Left forelimb (tissue), 1 donor: ENCODE measurements around the gene CAPN9.
"Not testable (repeated sequence)": the region's sequence is repeated elsewhere in the genome, so short reads cannot be mapped to it uniquely, and the experiment has no call there.

Source experiments
- DNase-seq: peaks from one replicate; pipeline ENCODE4 v3.0.0-alpha.2; 2018; ENCODE audit warnings: low spot score

Gene CAPN9

DNA sequence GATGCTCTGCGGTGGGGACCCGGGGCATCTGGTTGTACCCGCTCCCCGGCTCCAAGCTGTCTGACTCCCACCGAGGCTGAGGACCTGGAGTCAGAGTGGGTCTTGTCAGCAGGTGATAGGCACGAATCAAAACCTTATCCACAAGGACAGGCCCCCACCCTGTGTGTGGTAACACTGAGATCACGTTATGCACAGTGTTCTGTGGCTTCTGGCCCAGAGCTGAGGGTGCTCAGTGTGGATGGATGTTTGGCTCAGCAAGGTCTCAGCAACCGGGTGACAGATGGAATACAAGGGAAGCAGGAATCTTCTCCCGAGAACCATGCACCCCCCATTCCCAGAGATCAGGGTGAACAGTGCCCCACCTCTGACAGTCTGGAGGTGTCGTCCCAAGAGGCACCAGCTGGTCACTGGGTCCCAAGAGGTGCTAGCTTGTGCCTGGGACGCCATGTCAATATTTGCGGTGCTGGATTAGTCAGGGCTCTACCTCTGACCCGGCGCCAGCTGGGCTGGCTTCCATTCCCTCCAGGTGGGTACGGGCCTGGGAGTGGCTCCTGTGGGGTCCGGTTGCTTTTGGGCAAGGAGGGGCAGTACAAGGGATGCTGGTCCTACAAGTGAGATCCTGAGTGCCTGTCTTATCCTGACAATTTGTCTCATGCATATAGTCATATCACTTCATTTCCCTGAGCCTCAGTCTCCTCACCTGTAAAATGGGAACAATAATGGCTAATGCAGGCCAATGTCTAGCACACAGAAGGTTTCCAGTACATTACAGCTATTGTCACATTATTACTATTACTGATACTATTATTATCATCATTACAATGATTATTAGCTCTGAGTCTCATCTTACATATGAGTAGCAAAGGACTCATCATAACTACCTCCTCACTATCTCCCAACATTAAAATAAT lies 957 bp downstream of the CAPN9 start:
- DNase-seq: no peak

DNA sequence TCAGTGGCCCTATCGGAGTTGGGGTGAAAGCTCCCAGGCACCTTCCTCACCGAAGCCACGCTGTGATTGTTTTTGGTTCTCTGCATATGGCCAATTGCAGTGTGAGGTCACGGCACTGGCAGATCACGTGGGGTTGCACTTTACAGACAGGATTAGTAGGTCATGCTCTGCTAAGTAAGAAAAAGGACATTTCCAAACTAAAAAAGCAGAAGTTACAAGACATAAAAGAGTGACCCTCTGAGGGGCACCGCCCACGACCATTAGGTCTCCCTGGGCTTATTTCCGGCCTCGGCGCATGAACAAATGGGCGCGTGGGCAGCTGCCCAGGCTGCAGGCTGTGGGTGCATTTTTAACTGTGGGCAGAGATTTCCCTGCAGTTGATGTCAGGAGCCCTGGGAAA lies 2.0 kb downstream of the CAPN9 start:
- DNase-seq: no peak

DNA sequence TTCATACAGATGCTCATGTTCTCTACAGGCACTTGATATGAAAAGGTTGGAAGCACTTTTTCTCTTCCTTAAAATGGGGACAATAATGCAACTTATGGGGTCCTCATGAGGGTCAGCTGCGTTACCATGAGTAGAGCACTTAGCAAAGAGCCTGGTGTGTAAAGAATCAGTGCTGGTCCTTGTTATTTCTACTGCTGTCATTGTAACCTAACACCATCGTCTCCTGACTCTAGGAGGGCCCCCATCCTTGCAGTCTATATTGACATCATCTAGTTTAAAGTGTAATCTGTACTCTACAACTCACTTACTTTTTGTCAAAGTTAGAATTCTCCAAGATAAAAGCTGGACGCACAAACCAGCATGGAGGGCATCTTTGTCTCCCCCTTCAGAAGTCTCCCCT lies 2.4 kb downstream of the CAPN9 start:
- no peak for DNase-seq

DNA sequence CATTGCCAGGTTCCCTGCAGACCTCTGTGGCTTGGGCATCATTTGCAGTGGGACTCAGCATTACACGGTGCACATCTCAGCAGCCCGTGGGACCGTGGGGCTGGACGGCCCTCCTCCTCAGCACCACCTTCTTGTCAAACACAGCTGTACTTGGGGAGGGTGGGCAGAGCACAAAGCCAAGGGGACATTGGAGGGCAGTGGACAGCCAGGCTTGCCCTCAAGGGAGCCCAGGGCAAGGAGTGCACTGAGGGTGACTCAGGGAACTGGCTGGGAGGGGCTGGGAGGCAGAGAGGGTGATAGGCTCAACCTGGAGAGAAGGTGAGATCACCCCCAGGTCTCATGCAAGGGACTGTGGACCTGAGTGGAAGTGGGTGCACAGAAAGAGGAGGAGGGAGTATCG lies 3.4 kb downstream of the CAPN9 start:
- DNase-seq: no peak

DNA sequence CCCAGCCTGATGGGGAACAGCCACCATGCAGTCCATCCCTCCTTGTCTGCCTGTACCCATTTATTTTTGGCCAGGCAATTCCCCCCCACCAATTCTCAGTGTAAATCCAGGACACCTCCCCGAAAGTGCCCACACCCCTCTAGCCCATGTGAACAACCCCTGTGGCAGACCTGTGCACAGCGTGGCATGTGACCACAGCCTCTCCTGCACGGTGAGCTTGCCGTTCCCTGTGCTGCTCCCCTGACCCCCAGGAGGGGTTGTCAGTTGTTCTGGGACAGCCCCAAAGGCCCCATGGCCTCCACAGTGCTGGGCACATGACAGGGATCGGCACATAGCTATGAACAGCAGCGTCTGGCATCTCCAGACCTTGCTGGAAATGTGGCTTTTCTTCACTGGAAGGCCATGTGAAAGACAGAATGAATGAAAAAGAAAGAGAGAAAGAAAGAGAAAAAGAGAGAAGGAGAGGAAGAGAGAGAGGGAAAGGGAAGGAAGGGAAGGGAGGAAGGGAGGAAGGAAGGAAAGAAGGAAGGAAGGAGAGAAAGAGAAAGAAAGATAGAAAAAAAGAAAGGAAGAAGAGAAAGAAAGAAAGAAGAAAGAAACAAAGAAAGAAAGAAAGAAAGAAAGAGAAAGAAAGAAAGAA lies 3.9 kb downstream of the CAPN9 start:
- no peak for DNase-seq

DNA sequence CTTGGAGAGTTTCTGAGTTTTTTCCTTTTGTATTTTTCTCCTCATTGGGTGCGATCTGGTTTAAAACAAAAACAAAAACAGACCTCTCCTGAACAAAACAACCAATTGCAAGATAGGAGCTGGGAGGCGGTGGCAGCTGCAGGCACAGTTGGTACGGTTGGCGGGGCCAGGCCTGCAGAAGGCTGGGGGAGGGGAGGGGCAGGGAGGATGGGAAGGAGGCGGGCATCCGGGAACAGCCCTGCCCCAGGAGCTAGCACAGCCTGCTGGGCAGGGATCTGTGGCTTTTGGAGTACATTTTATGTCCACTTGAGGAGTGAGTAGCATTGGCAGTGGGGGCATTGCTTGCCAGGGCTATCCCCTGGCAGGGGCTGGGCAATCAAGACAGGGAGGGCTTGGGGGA lies 5.2 kb downstream of the CAPN9 start:
- no peak for DNase-seq

DNA sequence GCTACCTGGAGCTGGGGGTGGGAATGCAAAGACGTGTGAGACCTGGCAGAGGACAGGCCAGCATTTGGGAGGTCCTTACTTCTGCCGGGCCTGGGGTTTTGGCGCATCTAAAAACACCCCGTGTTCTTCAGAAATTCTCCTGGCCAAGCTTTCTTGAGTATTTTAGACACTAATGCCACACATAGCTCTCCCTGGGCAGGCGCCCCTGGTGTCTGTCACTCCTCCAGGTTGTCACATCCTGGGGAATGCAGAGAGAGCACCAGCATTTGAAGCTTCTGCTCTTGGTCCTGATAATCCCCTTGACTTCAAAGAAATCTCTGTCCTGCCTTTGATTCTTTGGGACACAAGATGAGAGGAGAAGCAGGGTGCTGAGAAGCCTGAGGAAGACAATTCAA lies 6.0 kb downstream of the CAPN9 start:
- no peak for DNase-seq

DNA sequence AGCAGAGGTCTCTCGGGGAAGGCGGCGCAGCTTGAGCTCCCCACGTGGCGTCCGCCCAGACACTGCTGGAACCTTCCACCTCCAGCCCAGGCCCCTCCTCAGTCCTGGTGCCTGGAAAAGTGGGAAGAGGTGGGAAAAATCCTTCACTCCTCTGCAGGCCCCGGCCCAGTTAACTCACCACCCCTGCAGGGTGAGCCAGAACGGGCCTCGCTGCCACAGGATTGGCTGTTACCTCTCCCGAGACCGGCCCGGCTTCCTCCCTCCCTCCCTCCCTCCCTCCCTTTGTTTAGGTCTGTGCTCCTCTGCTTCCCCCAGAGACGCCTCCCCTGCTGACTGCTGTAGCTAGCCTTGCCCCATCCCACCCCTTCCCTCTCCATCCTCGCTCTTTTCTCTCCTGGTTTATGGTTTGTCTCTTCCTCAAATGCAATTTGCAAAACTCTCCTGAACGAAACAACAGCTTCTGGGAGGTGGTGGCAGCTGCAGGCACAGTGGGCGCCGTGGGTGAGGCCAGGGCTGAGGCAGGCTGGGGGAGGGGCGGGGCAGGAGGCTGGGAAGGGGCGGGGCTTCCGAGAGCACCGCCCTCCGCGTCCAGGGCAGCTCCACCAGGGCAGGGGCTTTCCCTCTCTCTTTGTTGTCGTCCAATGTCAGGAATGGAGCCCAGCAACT lies 6.5 kb downstream of the CAPN9 start:
- no peak for DNase-seq

DNA sequence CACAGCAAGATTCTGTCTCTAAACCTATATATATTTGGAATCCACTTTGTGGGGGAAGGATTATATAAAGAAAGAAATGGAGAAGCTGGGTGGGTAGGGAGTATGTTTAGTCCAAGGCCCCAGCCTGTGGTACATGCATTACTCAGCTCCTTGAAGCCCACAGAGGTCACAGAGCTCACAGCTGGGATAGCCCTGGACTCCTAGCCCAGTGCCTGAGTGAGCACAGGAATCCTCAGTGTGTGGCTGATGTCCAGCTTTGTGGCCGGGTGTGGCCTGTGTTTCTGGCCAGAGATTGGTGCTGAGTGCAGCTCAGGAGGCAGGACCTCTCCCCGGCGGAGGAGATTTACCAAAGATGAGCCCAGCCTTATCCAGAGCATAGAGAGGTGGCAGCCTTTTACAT lies 7.6 kb downstream of the CAPN9 start:
- DNase-seq: no peak

DNA sequence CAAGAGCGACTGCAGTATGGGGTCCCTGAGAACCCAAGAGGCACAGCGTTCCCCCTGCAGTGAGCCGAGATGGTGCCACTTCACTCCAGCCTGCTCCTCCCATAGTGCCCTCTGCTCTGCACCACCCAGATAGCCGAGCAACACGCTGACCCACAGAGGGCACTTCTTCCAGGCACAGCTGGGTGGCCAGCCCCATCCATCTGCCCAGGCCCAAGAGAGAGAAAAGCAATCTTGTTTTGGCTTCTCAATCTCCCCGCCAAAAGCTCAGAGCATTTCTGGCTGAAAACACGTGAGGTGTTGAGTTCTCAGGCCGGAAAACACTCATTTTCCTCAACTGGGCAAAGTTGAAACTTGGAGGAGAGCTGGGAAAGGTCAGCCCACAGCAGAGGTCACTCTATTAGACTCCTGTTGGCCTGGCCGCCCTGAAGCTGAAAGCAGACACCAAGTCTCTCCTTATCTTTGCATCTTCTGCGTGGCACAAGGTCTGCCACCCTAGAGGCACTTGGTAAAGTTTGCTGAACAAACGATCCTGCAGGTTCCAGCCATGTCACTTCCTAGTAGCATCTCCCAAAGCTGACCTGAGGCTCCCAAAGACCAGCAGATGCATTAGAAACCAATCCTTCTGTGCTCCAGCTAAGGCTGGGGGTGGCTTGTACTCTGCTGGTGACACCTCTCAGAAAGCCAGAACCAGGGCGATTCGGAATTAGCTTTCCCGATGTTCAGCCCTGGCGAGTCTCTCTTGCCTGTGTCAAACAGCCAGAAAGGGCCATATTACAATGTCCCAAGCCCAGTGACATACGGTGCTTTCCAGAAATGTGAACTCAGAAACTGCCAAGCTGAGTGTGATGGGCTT lies 10.9 kb downstream of the CAPN9 start:
- DNase-seq: no peak

DNA sequence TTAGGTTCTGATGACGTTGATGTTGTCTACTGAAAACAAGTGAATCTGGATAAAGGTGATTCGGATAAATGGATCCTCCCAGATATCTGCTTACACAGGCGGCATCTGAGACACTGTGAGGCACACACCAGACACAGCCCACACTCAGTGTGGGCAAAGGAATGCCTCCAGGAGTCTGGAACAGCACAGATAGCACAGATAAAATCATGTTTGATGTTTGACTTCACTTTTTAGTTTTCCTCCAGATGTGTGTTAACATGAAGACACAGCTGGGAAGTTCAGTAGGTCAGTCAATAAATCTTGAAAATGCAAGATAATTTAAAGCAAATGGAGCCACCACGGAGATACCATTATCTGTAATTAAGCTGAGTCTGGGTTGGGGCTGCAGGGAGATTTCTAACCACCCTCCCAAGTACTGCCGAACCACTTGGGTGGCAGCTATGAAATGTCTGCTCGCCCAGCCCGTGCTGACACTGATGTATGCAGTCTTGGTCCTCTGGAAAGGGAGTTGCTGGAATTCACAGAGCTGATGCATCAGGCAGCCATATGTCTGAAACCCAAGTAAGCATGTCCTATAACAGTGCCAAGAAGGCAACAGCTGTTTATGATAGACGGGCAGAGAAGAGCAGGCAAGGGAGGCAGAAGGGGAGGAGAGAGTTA lies 11.7 kb downstream of the CAPN9 start:
- no peak for DNase-seq

DNA sequence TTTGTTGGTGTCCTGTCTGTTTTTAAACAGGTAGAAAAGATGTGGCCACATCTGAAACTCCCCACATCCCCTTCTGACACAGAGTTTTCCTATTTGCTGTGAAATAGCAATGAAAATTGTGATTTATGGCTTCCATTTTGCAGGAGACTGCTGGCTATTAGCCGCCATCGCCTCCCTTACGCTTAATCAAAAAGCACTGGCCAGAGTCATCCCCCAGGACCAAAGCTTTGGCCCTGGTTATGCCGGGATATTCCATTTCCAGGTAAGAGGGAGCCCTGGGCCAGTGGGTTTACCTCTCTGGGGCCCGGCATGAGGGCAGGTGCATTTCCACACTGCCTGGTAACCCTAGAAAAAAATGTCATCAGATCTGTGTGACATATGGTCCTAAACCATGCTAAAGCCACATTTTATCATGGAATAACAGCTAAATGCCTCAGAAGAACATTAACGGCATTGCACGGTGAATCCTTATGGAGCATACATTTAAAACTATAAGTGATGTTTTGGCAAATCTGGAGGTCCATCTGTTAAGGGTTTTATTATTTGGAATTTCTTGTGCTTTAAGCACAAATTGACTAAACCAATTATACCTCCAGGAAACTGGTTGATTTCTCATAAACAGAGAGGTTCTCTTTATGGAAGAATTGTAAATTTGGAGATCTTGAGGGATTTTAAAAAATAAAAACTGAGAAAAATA lies 12.3 kb downstream of the CAPN9 start:
- DNase-seq: no peak

DNA sequence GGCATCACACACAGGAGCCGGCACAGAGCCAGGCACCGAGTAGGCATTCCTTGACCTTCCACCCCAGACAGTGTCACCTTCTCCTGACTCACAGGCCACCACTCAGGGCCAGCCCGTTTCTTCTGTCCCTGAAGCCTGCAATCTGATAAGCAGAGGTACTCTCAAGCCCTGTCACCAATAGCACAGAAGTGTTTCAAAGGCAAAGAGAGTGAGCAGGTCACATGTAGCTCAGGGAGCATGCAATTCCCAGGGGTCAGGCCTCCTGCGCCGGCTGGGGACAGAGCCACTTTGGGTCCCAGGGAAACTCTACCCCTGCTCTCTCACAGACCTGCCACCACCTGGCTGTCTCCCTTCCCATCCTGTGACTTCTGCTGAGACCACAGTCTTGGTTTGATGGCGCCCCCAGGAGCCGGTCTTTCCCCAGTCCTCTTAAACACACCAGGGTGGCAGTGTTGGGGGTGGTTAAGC lies 13.2 kb downstream of the CAPN9 start:
- no peak for DNase-seq

DNA sequence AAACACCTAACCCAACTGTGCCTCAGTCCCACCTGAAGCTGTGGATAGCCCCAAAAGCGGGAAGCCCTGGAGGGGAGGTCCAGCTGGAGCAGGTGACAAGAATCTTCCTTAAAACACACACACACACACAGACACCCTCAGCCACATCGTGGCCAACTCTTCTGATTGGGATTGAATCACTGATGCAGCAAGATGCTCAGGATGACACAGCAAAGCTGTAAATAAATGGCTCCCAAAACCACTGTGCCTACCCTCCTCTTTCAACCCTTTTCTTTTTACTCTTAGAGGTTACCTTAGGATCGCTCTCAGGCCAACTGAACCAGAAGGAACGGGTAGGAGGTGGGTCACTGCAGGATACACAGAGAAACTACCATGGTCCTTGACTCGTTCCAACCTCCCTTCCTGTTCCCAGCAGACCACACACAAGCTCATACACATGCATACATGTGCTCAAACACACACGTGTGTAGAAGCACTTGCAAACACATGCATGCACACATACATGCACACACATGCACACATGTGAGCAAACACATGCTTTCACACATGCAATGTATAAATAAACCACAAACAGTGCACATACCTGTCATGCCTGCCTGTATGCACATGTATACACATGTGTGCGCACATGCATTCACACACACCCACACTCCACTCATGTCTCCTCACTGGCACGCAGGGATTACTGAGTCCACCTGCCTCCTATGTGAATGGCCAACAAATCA lies 14.4 kb downstream of the CAPN9 start:
- no peak for DNase-seq

DNA sequence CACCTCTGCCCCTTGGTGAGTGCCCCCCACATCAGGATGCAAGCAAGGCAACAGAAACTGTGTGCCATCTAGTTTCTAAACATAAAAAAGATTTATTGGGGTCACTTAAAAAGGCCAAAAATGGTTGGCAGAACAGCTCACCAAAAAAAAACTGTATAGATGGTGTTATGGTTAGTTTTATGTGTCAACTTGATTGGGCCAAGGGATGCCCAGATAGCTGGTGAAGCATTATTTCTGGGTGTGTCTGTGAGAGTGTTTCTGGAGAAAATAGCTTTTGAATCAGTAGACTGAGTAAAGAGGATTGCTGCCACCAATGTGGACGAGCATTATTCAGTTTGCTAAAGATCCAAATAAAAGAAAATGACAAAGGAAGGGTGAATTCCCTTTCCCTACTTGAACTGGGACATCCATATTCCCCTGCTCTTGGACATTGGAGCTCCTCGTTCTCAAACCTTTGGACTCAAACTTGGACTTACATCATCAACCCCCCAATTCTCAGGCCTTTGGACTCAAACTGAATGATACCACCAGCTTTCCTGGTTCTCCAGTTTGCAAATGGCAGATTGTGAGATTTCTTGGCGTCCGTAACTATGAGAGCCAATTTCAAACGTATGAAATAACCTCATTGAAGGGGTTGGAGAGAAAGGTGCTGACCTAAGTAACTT lies 16.9 kb downstream of the CAPN9 start:
- DNase-seq: no peak

DNA sequence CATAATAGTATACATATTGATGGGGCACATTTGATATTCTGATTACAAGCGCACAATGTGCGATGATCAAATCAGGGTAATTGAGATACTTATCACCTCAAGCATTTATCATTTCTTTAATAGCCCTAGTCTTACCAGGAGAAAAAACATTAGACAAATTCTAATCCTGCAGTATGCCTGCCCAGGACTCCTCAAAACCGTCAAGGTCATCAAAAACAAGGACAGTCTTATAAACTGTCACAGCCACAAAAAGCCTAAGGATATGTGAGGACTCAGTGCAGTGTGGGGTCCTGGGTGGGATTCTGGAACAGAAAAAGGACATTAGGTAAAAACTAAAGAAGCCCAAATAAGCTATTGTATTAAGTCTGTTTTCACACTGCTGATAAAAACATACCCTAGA lies 19.1 kb downstream of the CAPN9 start:
- no peak for DNase-seq

DNA sequence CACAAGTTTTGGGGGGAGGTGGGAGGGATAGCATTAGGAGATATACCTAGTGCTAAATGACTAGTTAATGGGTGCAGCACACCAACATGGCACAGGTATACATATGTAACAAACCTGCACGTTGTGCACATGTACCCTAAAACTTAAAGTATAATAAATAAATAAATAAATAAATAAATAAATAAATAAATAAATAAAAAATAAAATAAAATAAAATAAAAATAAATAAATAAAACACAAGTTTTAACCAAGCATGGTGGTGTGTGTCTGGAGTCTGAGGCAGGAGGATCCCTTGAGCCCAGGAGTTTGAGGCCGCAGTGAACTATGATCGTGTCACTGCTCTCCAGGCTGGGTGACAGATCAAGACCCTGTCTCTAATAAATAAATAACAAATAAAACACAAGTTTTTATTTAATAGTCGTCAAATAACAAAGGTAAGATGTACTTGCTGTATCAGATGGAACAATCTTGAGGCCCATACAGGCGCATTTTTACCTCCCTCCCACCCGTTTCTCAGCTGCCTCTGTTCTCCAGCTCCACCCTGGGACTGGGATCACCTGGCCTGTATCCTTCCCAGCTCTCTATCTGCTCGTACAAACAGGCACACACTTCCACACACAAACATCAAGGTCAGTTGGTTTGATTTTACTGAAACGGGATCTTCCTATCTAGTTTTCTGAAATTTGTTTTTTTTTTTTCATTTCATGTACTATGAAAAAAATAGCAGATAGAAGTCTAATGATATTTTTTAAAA lies 20.8 kb downstream of the CAPN9 start:
- DNase-seq: not testable (repeated sequence)

DNA sequence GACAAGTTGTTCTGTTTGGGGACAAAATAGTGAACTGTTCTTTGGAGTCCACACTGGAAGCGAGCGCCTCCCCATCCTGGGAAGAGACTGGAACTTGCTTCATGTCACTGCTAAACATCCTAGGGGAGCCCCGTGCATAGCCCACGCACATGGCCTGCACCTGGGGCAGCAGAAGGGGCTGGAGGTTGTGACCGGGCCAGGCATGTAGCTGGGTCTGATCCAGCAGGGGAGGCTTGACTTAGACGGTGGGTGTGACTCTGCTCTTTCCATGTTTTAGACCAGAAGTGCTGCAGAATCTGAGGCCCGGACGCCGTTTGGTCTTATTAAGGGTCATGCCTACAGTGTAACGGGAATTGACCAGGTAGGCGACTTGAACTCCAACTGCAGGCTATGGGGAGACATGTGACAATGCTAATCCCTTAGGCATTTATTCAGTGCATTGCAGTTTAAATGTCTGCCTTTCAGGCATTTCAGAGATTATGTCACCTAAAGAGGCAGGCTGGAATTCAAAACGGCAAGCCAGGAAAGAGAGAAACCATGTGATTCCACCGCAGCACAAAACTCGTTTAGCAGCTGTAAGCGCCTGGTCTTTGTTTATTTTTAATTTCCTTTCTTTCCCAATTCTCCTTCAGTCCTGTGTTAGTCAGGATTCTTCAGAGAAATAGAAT lies 21.8 kb downstream of the CAPN9 start:
- DNase-seq: no peak
